ENCODE data around the gene ALDH18A1.

DNA sequence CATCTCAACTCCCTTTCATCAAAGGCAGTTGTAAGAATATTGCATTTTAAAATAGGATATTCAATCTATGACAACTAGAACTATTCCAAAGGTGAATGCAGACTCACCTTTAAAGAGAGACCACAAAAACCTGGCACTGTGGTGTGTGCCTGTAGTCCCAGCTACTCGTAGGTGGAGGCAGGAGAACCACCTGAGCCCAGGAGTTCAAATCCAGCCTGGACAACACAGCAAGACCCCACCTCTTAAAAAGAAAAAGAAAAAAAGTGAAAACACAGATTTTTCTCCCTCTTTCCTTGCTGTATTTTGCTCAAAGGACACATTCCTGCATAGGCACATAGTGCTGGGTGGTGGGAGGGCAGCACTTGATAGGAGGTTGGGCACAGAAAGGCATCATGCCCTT, 739 bp upstream of the ALDH18A1 start:
- TF ChIP-seq, protein P1, sequence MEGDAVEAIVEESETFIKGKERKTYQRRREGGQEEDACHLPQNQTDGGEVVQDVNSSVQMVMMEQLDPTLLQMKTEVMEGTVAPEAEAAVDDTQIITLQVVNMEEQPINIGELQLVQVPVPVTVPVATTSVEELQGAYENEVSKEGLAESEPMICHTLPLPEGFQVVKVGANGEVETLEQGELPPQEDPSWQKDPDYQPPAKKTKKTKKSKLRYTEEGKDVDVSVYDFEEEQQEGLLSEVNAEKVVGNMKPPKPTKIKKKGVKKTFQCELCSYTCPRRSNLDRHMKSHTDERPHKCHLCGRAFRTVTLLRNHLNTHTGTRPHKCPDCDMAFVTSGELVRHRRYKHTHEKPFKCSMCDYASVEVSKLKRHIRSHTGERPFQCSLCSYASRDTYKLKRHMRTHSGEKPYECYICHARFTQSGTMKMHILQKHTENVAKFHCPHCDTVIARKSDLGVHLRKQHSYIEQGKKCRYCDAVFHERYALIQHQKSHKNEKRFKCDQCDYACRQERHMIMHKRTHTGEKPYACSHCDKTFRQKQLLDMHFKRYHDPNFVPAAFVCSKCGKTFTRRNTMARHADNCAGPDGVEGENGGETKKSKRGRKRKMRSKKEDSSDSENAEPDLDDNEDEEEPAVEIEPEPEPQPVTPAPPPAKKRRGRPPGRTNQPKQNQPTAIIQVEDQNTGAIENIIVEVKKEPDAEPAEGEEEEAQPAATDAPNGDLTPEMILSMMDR (IDR thresholded peaks at IDR 0.05; ENCODE audit: insufficient read depth, low read depth, low read length): no peak
- no peak for TF ChIP-seq EZH2 (IDR thresholded peaks at IDR 0.05; ENCODE audit: insufficient read depth, low read length)

Measured in astrocyte (in vitro differentiated cells and primary cell).